Osteoblast (primary cell): ENCODE data around the gene PDE9A. TPM values are rescaled to one million over a fixed set of nuclear protein-coding genes. Genes with fewer than 3 reads are reported as not detected.

ENCODE experiments used
- DNase-seq: peaks from one replicate; pipeline ENCODE4 v3.0.0; 2011; ENCODE audit warnings: low spot score, mixed read lengths; ENCODE audit not compliant: insufficient read length; ENCODE audit errors: missing footprints
- H2AFZ ChIP-seq: 2 replicates; pipeline ENCODE4 v1.6.0; 2011; ENCODE audit warnings: mild to moderate bottlenecking, low read length
- H3K27ac ChIP-seq: 2 replicates; pipeline ENCODE4 v1.5.1; 2011; ENCODE audit warnings: mild to moderate bottlenecking, low read depth, low read length, moderate library complexity
- H3K27me3 ChIP-seq: 2 replicates; pipeline ENCODE4 v1.6.0; 2012; ENCODE audit warnings: mild to moderate bottlenecking, control low read depth, inconsistent platforms, low read length, moderate library complexity; ENCODE audit not compliant: insufficient read depth
- H3K36me3 ChIP-seq: 2 replicates; pipeline ENCODE4 v1.5.1; 2011; ENCODE audit warnings: mild to moderate bottlenecking, low read length, control low read depth, moderate library complexity; ENCODE audit not compliant: insufficient read depth
- H3K4me1 ChIP-seq: 2 replicates; pipeline ENCODE4 v1.5.1; 2011; ENCODE audit warnings: mild to moderate bottlenecking, low read length, control low read depth, moderate library complexity; ENCODE audit not compliant: insufficient read depth
- H3K4me2 ChIP-seq: 2 replicates; pipeline ENCODE4 v1.6.0; 2011; ENCODE audit warnings: mild to moderate bottlenecking, low read length; ENCODE audit not compliant: insufficient read depth
- H3K4me3 ChIP-seq: fragments of 200-600 bp; sonication (generic); 3 replicates; pipeline ENCODE4 v1.5.1; 2012; ENCODE audit warnings: mild to moderate bottlenecking, low read length, inconsistent platforms; ENCODE audit not compliant: insufficient read depth
- H3K79me2 ChIP-seq: 2 replicates; pipeline ENCODE4 v1.6.0; 2012; ENCODE audit warnings: mild to moderate bottlenecking, low read length, control low read depth, inconsistent platforms; ENCODE audit not compliant: insufficient read depth
- H3K9me3 ChIP-seq: 2 replicates; pipeline ENCODE4 v1.5.1; 2011; ENCODE audit warnings: low read depth, low read length, control low read depth
- H4K20me1 ChIP-seq: 2 replicates; pipeline ENCODE4 v1.6.0; 2012; ENCODE audit warnings: mild to moderate bottlenecking, low read length, control low read depth; ENCODE audit not compliant: insufficient read depth
- total RNA-seq: library from RNA; depleted of rRNA; stranded (reverse); fragments of >200 nt; gene quantifications from 2 replicates; pipeline ENCODE4 v1.2.3, GENCODE V29; 2012
- TF ChIP-seq, protein P1 (sequence below): IDR thresholded peaks from 2 replicates; pipeline ENCODE4 v1.5.1; 2011; ENCODE audit warnings: mild to moderate bottlenecking, low read depth, low read length, moderate library complexity; ENCODE audit errors: extremely low read depth

PDE9A gene
- total RNA-seq, 1 donor: 0.36 TPM

- H3K9me3 ChIP-seq: no peaks in the 10 kb centered on the region
- no peaks in the 10 kb centered on the region for H3K36me3 ChIP-seq
- H3K27me3 ChIP-seq: peaks cover 12% of the 10 kb centered on the region
- H3K4me1 ChIP-seq: no peaks in the 10 kb centered on the region
- no peak for DNase-seq
- TF ChIP-seq, protein P1, sequence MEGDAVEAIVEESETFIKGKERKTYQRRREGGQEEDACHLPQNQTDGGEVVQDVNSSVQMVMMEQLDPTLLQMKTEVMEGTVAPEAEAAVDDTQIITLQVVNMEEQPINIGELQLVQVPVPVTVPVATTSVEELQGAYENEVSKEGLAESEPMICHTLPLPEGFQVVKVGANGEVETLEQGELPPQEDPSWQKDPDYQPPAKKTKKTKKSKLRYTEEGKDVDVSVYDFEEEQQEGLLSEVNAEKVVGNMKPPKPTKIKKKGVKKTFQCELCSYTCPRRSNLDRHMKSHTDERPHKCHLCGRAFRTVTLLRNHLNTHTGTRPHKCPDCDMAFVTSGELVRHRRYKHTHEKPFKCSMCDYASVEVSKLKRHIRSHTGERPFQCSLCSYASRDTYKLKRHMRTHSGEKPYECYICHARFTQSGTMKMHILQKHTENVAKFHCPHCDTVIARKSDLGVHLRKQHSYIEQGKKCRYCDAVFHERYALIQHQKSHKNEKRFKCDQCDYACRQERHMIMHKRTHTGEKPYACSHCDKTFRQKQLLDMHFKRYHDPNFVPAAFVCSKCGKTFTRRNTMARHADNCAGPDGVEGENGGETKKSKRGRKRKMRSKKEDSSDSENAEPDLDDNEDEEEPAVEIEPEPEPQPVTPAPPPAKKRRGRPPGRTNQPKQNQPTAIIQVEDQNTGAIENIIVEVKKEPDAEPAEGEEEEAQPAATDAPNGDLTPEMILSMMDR: no peak
- no peaks in the 10 kb centered on the region for H3K79me2 ChIP-seq
- no peak overlapping the region for H3K27ac ChIP-seq
- H4K20me1 ChIP-seq: no peaks in the 10 kb centered on the region
- no peak overlapping the region for H2AFZ ChIP-seq
- no peak overlapping the region for H3K4me3 ChIP-seq
- no peak overlapping the region for H3K4me2 ChIP-seq
Observed at GRCh38 chr21:42701706-42702456, 48.5 kb downstream of the PDE9A start.

- TF ChIP-seq, protein P1: no peak
- H3K27me3 ChIP-seq: peaks cover 12% of the 10 kb centered on the region
- no peaks in the 10 kb centered on the region for H3K79me2 ChIP-seq
Observed at GRCh38 chr21:42702720-42703119, 49.3 kb downstream of the PDE9A start.

DNA sequence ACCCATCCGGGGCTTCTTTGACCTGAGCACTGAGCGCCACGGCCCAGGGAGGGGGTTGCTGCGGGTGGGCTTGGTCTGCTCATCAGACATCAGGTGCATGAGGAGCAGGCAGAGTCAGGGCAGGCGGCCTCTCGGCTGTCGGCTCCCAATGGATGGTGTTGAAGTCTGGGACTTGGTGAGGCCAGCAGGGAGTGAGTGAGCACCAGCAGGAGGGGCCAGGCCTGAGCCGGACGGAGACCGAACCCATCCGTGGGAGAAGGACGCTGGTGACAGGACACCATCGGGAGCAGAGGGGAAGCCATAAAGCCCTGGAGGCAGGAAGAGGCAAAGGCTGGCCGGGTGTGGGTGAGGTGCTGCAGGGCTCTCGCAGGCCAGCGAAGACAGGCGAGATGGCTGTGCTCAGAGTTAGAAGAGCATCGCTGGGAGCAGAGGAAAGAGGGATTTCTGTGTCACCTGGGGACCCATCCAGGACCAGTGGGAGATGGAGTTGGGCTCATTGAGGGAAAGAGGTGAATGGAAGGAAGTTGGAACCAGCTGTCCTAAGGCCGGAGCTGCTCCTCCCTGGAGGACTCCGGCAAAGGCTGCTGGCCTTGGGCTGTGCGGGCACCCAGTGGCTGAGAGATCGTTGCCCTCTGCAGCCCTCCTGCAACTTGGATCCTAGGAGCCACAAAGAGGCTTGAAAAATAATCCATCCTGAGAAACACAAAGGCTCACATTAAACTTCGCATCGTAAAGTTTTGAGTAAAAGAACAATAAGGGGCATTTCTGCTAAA, 49.9 kb downstream of the PDE9A start:
- Histone ChIP-seq H3K4me2 (no peak overlapping the region), H3K79me2 (no peaks in the 10 kb centered on the region), H3K27ac (no peak overlapping the region), H3K4me3 (no peak overlapping the region), H4K20me1 (no peaks in the 10 kb centered on the region), H3K4me1 (no peaks in the 10 kb centered on the region), H3K27me3 (peaks cover 12% of the 10 kb centered on the region), H3K9me3 (no peaks in the 10 kb centered on the region), H2AFZ (no peak overlapping the region), H3K36me3 (no peaks in the 10 kb centered on the region)
- TF ChIP-seq, protein P1: no peak
- peak; percentile 42 for DNase-seq

More at GRCh38 chr21:42702720-42703119, 49.3 kb downstream of the PDE9A start:
- Histone ChIP-seq H3K36me3 (no peaks in the 10 kb centered on the region), H3K9me3 (no peaks in the 10 kb centered on the region), H3K4me3 (no peak overlapping the region), H3K27ac (no peak overlapping the region), H4K20me1 (no peaks in the 10 kb centered on the region), H2AFZ (no peak overlapping the region), H3K4me2 (no peak overlapping the region), H3K4me1 (no peaks in the 10 kb centered on the region)
- DNase-seq: no peak

DNA sequence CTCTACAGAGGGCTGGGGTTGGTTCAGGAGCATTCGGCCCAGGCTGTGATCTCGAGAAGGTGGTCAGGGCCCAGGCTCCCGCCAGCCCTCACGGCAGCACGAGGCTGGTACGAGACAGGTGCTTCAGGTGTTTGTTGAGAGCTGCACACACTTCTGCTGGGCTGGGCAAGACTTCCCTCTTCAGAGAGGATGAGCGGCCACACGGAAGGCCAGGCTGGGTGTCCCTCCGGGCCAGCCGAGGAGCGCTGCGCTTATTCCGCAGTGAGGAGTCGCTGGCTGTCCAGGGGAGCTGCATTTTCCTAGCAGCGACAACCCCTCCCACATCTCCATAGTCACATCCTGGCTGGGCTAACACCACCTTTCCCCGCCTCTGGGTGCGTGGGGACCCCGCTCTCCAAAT, 50.5 kb downstream of the PDE9A start:
- no peak overlapping the region for H3K4me3 ChIP-seq
- no peaks in the 10 kb centered on the region for H4K20me1 ChIP-seq
- H3K79me2 ChIP-seq: no peaks in the 10 kb centered on the region
- no peaks in the 10 kb centered on the region for H3K4me1 ChIP-seq
- H3K9me3 ChIP-seq: no peaks in the 10 kb centered on the region
- no peak for DNase-seq
- H3K36me3 ChIP-seq: no peaks in the 10 kb centered on the region
- peaks cover 12% of the 10 kb centered on the region for H3K27me3 ChIP-seq
- H2AFZ ChIP-seq: no peak overlapping the region
- H3K4me2 ChIP-seq: no peak overlapping the region
- TF ChIP-seq, protein P1: no peak
- H3K27ac ChIP-seq: no peak overlapping the region
